Hepatocyte (in vitro differentiated cells): ENCODE results near the gene CERS3.

Experiments
- EZH2 ChIP-seq: fragments of 200-600 bp; sonication (generic); IDR thresholded peaks from 2 replicates; pipeline ENCODE4 v1.6.1; 2016; ENCODE audit warnings: antibody characterized with exemption, mild to moderate bottlenecking, borderline replicate concordance
- EZH2phosphoT487 ChIP-seq: fragments of 200-600 bp; sonication (generic); IDR thresholded peaks from one replicate; pipeline ENCODE4 v1.6.1; 2018; ENCODE audit warnings: antibody characterized with exemption, mild to moderate bottlenecking, low read depth, moderate library complexity; ENCODE audit not compliant: unreplicated experiment, severe bottlenecking
- TF ChIP-seq, protein P1 (sequence below): fragments of 200-600 bp; sonication (generic); IDR thresholded peaks from 2 replicates; pipeline ENCODE4 v1.5.1; 2016; ENCODE audit warnings: antibody characterized with exemption, mild to moderate bottlenecking; ENCODE audit not compliant: poor library complexity

DNA sequence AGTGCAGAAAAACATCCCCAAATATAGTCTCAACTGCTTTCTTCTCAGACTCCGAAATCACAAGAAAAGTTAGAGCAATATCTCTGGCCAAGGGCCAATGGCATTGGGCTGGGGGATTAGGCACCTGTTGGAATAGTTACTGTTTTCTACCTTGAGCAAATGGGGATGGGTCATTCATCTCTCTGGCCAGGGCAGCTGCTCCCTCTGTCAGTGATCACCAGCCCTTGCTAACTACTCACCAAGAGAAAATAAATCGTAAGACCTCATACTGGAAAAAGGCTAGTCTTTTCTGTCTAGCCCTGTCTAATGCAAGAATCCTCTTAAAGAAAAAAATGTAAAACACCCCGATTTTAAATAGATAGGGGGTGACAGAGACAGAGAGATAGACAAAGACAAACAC lies 10.9 kb downstream of the CERS3 start:
- TF ChIP-seq, protein P1, sequence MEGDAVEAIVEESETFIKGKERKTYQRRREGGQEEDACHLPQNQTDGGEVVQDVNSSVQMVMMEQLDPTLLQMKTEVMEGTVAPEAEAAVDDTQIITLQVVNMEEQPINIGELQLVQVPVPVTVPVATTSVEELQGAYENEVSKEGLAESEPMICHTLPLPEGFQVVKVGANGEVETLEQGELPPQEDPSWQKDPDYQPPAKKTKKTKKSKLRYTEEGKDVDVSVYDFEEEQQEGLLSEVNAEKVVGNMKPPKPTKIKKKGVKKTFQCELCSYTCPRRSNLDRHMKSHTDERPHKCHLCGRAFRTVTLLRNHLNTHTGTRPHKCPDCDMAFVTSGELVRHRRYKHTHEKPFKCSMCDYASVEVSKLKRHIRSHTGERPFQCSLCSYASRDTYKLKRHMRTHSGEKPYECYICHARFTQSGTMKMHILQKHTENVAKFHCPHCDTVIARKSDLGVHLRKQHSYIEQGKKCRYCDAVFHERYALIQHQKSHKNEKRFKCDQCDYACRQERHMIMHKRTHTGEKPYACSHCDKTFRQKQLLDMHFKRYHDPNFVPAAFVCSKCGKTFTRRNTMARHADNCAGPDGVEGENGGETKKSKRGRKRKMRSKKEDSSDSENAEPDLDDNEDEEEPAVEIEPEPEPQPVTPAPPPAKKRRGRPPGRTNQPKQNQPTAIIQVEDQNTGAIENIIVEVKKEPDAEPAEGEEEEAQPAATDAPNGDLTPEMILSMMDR, result no peak
- no peak for TF ChIP-seq EZH2
- no peak for TF ChIP-seq EZH2phosphoT487
